ENCODE results near the gene ZNRF3. TPM values are rescaled to one million over a fixed set of nuclear protein-coding genes. Genes with fewer than 3 reads are reported as not detected.

ZNRF3 gene
- total RNA-seq, 1 experiment from 2014 or later, result 9.7 TPM

GRCh38 chr22:29092243-29092642 lies 208.9 kb downstream of the ZNRF3 start:
- no peak for DNase-seq
- Histone ChIP-seq H3K9me3 (replicated peaks) (no peaks in the 10 kb centered on the region), H3K4me1 (peaks cover 44% of the 10 kb centered on the region), H3K36me3 (peaks cover 9% of the 10 kb centered on the region), H3K4me3 (no peak overlapping the region), H3K27me3 (no peaks in the 10 kb centered on the region), H3K27ac (no peak overlapping the region)

DNA sequence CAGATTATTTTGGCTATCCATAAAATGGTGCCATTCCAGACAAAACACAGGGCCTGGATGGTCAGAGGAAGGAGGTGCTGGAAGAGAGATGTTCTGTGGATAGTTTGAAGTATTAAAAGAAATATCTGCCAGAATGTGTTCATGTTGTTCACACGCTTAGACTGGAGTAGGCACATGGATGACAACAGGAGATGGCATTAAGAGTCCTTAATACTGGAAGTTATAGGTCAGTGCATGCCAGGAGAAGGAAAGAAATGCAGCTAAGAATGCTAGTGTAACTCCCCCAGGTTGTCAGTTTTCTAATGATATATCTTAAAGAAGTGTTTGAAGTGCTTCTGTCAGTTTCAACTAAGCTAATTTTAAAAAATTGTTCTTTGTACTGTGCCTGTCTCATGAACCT lies 209.7 kb downstream of the ZNRF3 start:
- no peaks in the 10 kb centered on the region for H3K9me3 ChIP-seq (replicated peaks)
- DNase-seq, result no peak
- peak overlapping the region; percentile 58 for H3K27ac ChIP-seq
- H3K27me3 ChIP-seq, result no peaks in the 10 kb centered on the region
- H3K4me1 ChIP-seq, result peaks cover 49% of the 10 kb centered on the region
- no peak overlapping the region for H3K4me3 ChIP-seq
- H3K36me3 ChIP-seq, result peaks cover 9% of the 10 kb centered on the region

DNA sequence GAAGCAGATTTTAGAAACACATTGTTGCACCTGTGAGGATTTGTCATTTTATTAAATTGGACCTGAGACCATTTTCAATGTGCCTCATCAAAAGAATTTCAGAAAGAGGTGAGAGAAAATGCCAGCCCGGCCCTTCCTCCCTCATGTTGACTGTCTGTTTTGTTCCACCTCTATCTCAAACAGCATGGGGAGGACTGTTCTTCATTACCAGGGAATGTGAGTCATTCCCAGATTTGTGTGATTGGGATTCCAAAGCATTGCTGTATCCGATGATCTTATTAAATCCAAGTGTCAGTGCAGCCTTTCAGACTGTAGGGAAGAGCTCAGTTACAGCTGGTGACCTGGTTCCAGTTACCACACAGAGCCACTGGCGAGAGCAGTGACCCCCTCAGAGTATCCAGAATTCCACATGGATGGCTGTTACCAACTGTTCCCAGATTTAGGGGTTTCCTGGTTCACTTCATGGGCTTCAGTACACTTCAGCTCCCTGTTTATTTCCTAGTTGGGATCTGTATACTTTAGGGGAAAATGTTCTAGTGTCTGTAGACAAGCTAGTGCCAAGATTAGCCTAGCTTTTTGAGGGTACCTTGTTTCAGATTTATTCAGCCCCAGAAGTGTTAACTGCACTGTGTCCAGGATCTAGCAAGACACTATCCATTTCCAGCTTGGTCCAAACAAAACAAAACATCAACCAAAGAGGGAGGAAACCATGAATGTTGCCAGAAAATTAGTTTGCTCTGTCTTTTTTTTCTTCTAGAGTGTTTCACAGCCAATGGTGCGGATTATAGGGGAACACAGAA lies 210.3 kb downstream of the ZNRF3 start:
- Histone ChIP-seq H3K9me3 (replicated peaks) (no peaks in the 10 kb centered on the region), H3K36me3 (peaks cover 9% of the 10 kb centered on the region), H3K4me3 (no peak overlapping the region), H3K27ac (peak overlapping the region; percentile 58), H3K27me3 (no peaks in the 10 kb centered on the region), H3K4me1 (peaks cover 49% of the 10 kb centered on the region)
- peak; percentile 55 to 76 for DNase-seq

GRCh38 chr22:29095459-29095858 lies 212.1 kb downstream of the ZNRF3 start:
- DNase-seq, result no peak
- Histone ChIP-seq H3K4me3 (no peak overlapping the region), H3K27me3 (no peaks in the 10 kb centered on the region), H3K36me3 (peaks cover 16% of the 10 kb centered on the region), H3K9me3 (replicated peaks) (no peaks in the 10 kb centered on the region), H3K27ac (no peak overlapping the region), H3K4me1 (peaks cover 47% of the 10 kb centered on the region)

GRCh38 chr22:29096736-29097669 lies 213.6 kb downstream of the ZNRF3 start:
- Histone ChIP-seq H3K9me3 (replicated peaks) (no peaks in the 10 kb centered on the region), H3K4me3 (no peak overlapping the region), H3K27ac (peak overlapping the region; percentile 39), H3K4me1 (peaks cover 47% of the 10 kb centered on the region), H3K36me3 (peaks cover 18% of the 10 kb centered on the region), H3K27me3 (no peaks in the 10 kb centered on the region)
- DNase-seq, result peak; percentile 81 to 92

- Histone ChIP-seq H3K4me3 (no peak overlapping the region), H3K27me3 (no peaks in the 10 kb centered on the region), H3K36me3 (peaks cover 21% of the 10 kb centered on the region), H3K4me1 (peaks cover 40% of the 10 kb centered on the region), H3K27ac (no peak overlapping the region), H3K9me3 (replicated peaks) (no peaks in the 10 kb centered on the region)
- no peak for DNase-seq
Measured at GRCh38 chr22:29098296-29098695, 214.9 kb downstream of the ZNRF3 start.

DNA sequence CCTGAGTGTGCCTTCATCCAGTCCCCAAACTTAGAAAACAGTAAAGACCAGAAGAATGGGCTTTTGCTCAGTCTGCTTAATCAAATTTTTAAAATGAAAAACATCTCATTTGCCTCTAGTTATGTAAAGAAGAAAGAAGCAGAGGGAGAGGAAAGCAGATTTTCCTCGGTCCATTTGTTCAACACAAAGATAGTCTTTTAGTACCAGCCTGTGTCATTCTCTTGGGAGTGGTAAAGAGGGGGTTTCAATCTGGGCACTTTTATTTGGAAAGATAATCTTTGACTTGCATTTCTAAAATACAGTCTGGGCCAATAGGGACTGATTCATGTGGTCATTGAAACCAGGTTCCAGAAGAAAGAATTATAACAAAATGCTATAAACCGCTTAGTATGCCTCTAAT lies 218.9 kb downstream of the ZNRF3 start:
- Histone ChIP-seq H3K4me3 (no peak overlapping the region), H3K4me1 (peaks cover 20% of the 10 kb centered on the region), H3K27me3 (no peaks in the 10 kb centered on the region), H3K9me3 (replicated peaks) (no peaks in the 10 kb centered on the region), H3K27ac (no peak overlapping the region), H3K36me3 (peaks cover 14% of the 10 kb centered on the region; the same call in 1 of the 2 replicates)
- DNase-seq, result no peak

DNA sequence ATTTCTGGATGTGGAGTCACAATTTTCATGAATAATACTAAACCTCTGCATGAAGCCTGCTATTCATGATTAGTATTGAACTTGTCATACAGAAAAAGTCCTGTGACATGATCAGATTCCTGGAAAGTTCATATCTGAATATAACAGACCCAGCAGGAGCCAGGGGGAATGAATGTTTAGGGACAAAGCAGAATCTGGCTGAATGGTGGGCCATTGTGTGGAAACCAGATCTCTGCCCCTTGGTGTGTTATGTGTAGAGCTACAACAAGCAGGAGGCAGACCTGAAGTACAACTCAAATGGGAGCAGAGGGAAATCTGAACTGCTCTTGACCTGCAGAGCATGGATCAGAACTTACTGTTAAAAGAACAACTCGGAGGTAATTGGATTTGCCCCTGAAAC lies 219.7 kb downstream of the ZNRF3 start:
- no peak overlapping the region for H3K27ac ChIP-seq
- no peak overlapping the region for H3K4me3 ChIP-seq

GRCh38 chr22:29105468-29105867 lies 222.1 kb downstream of the ZNRF3 start:
- H3K4me3 ChIP-seq, result no peak overlapping the region
- H3K27ac ChIP-seq, result no peak overlapping the region
- no peaks in the 10 kb centered on the region for H3K9me3 ChIP-seq (replicated peaks)
- H3K4me1 ChIP-seq, result peaks cover 22% of the 10 kb centered on the region
- DNase-seq, result no peak
- no peaks in the 10 kb centered on the region for H3K27me3 ChIP-seq
- peaks cover 7% of the 10 kb centered on the region; the same call in 1 of the 2 replicates for H3K36me3 ChIP-seq

More for the DNA sequence above, 219.7 kb downstream of the ZNRF3 start:
- peaks cover 20% of the 10 kb centered on the region for H3K4me1 ChIP-seq
- no peak for DNase-seq
- H3K36me3 ChIP-seq, result peaks cover 14% of the 10 kb centered on the region; the same call in 1 of the 2 replicates
- no peaks in the 10 kb centered on the region for H3K27me3 ChIP-seq
- H3K9me3 ChIP-seq (replicated peaks), result no peaks in the 10 kb centered on the region

DNA sequence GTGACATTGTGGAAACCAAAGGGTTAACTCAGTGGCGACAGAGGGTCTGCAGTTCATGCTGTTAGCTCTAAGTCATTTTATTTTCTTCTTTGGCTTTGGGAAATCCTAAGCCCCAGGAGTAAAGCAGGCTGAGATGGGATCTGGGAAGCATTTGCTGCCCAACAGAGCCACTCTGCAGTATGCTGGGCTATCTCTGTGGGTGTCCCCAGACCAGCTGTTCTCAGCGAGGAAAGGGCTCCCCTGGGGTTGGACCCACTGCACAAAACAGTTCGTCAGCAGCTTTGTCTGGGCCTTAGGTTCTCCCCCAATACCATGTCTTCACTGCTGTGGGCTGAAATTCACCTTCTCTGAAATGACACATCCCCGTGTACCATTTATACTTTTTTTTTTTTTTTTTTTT lies 223.5 kb downstream of the ZNRF3 start:
- 0 out of 2 replicates have a peak, but pooled peaks cover 4% of the 10 kb centered on the region for H3K36me3 ChIP-seq
- peak overlapping the region; percentile 59 for H3K27ac ChIP-seq
- peak; percentile 88 to 91 for DNase-seq
- peaks cover 23% of the 10 kb centered on the region for H3K4me1 ChIP-seq
- no peaks in the 10 kb centered on the region for H3K27me3 ChIP-seq
- H3K9me3 ChIP-seq (replicated peaks), result no peaks in the 10 kb centered on the region
- H3K4me3 ChIP-seq, result no peak overlapping the region

Other genes with a start within 250 kb of the ZNRF3 start
- gene TTC28, start 203.7 kb upstream of the ZNRF3 start, total RNA-seq (2014; rRNA removed; shearing (Covaris generic)), result 12.8 and 13.2 TPM in 2 replicates
- 37.4 and 43.2 TPM in 2 replicates for gene CHEK2, start 141.8 kb upstream of the ZNRF3 start, total RNA-seq (2014; rRNA removed; shearing (Covaris generic))
- gene HSCB, start 141.5 kb upstream of the ZNRF3 start, total RNA-seq (2014; rRNA removed; shearing (Covaris generic)), result 10.0 and 10.3 TPM in 2 replicates
- 43.9 and 44.7 TPM in 2 replicates for gene CCDC117, start 110.9 kb upstream of the ZNRF3 start, total RNA-seq (2014; rRNA removed; shearing (Covaris generic))
- 71.6 and 80.2 TPM in 2 replicates for gene XBP1, start 83.0 kb upstream of the ZNRF3 start, total RNA-seq (2014; rRNA removed; shearing (Covaris generic))
- gene C22orf31, start 178.3 kb downstream of the ZNRF3 start, total RNA-seq (2014; rRNA removed; shearing (Covaris generic)), result not detected in 2 replicates
- gene KREMEN1, start 189.5 kb downstream of the ZNRF3 start, total RNA-seq (2014; rRNA removed; shearing (Covaris generic)), result 37.5 and 45.7 TPM in 2 replicates